PC-9 (cell line): ENCODE results near the gene LYST.

Experiments
- EZH2 ChIP-seq: fragments of 200-600 bp; sonication (generic); IDR thresholded peaks from 2 replicates; pipeline ENCODE4 v1.8.0; 2017; ENCODE audit warnings: antibody characterized with exemption, low read depth
- TF ChIP-seq, protein P1 (sequence below): fragments of 200-600 bp; sonication (generic); conservative IDR thresholded peaks from 2 replicates; pipeline ENCODE4 v1.6.1; 2017; ENCODE audit warnings: mixed run types, antibody characterized with exemption, mild to moderate bottlenecking, moderate library complexity

DNA sequence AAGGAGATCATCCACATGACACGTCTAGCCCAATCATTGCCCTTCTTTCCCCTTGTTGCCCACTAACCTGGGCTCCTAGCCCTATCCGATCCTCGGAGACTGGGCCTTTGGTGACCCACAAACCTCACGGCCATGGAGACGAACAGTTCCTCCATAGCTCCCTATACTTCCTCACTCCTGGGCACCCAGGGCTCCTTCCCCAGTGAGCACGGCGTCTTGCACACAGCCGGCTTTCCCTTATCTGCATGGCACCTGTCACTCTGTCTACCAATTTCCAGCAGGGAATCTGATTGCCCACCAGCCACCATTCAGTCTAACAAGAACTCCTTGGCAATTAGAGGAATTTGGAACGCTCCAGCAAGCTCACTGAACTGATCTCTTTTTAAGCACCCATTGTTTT, 220.2 kb downstream of the LYST start:
- TF ChIP-seq, protein P1, sequence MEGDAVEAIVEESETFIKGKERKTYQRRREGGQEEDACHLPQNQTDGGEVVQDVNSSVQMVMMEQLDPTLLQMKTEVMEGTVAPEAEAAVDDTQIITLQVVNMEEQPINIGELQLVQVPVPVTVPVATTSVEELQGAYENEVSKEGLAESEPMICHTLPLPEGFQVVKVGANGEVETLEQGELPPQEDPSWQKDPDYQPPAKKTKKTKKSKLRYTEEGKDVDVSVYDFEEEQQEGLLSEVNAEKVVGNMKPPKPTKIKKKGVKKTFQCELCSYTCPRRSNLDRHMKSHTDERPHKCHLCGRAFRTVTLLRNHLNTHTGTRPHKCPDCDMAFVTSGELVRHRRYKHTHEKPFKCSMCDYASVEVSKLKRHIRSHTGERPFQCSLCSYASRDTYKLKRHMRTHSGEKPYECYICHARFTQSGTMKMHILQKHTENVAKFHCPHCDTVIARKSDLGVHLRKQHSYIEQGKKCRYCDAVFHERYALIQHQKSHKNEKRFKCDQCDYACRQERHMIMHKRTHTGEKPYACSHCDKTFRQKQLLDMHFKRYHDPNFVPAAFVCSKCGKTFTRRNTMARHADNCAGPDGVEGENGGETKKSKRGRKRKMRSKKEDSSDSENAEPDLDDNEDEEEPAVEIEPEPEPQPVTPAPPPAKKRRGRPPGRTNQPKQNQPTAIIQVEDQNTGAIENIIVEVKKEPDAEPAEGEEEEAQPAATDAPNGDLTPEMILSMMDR = no peak
- no peak for TF ChIP-seq EZH2
